DOHH2 (cell line): ENCODE measurements around the gene TEAD3.
"Not testable (repeated sequence)": the region's sequence is repeated elsewhere in the genome, so short reads cannot be mapped to it uniquely, and the experiment has no call there.

Experiments used
- H3F3A ChIP-seq: fragments of 200-600 bp; sonication (generic), shearing (Covaris generic); 2 replicates; pipeline ENCODE4 v1.6.0; 2016; ENCODE audit warnings: antibody characterized with exemption, mild to moderate bottlenecking; ENCODE audit not compliant: control insufficient read depth, insufficient read depth
- H3K27ac ChIP-seq: fragments of 200-600 bp; sonication (generic); 2 replicates; pipeline ENCODE4 v1.5.1; 2014; ENCODE audit warnings: low read depth, mild to moderate bottlenecking, low read length, moderate library complexity
- H3K27me3 ChIP-seq: fragments of 200-600 bp; sonication (generic); 2 replicates; pipeline ENCODE4 v1.6.1; 2014; ENCODE audit warnings: mild to moderate bottlenecking, low read length, mixed read lengths; ENCODE audit not compliant: control insufficient read depth
- H3K36me3 ChIP-seq: fragments of 200-600 bp; sonication (generic); 2 replicates; pipeline ENCODE4 v1.6.1; 2014; ENCODE audit warnings: mild to moderate bottlenecking, low read length, moderate library complexity, mixed read lengths; ENCODE audit not compliant: control insufficient read depth
- H3K4me1 ChIP-seq: fragments of 200-600 bp; sonication (generic); 2 replicates; pipeline ENCODE4 v1.6.1; 2014; ENCODE audit warnings: mild to moderate bottlenecking, low read length, mixed read lengths; ENCODE audit not compliant: control insufficient read depth
- H3K4me2 ChIP-seq: fragments of 200-600 bp; sonication (generic); 2 replicates; pipeline ENCODE4 v1.6.0; 2014; ENCODE audit warnings: mild to moderate bottlenecking, low read length, moderate library complexity
- H3K4me3 ChIP-seq: fragments of 200-600 bp; sonication (generic); 2 replicates; pipeline ENCODE4 v1.5.1; 2014; ENCODE audit warnings: mild to moderate bottlenecking, low read length, mixed read lengths
- H3K79me2 ChIP-seq: fragments of 200-600 bp; sonication (generic); 2 replicates; pipeline ENCODE4 v1.6.1; 2014; ENCODE audit warnings: mild to moderate bottlenecking, low read length, mixed read lengths; ENCODE audit not compliant: control insufficient read depth
- H3K9me2 ChIP-seq: fragments of 200-600 bp; sonication (generic); replicated peaks from 2 replicates; pipeline ENCODE4 v1.6.1; 2014; ENCODE audit warnings: mild to moderate bottlenecking, low read length, mixed read lengths; ENCODE audit not compliant: control insufficient read depth
- H3K9me3 ChIP-seq: fragments of 200-600 bp; sonication (generic); 2 replicates; pipeline ENCODE4 v1.6.1; 2014; ENCODE audit warnings: antibody characterized with exemption, low read length, mixed read lengths; ENCODE audit not compliant: control insufficient read depth, insufficient read depth
- H4K20me1 ChIP-seq: fragments of 200-600 bp; sonication (generic); 2 replicates; pipeline ENCODE4 v1.6.0; 2014; ENCODE audit warnings: low read depth, mild to moderate bottlenecking, antibody characterized with exemption, low read length, moderate library complexity; ENCODE audit not compliant: control insufficient read depth, insufficient read depth
- EZH2phosphoT487 ChIP-seq: fragments of 200-600 bp; sonication (generic); IDR thresholded peaks from 2 replicates; pipeline ENCODE4 v1.6.1; 2017; ENCODE audit warnings: borderline replicate concordance, mild to moderate bottlenecking, antibody characterized with exemption, low read length, moderate library complexity, mixed read lengths
- TF ChIP-seq, protein P1 (sequence below): fragments of 200-600 bp; sonication (generic); IDR thresholded peaks from one replicate; pipeline ENCODE4 v1.5.1; 2014; ENCODE audit warnings: antibody characterized with exemption, mild to moderate bottlenecking, low read depth, low read length; ENCODE audit not compliant: poor library complexity, severe bottlenecking

TEAD3 gene

DNA sequence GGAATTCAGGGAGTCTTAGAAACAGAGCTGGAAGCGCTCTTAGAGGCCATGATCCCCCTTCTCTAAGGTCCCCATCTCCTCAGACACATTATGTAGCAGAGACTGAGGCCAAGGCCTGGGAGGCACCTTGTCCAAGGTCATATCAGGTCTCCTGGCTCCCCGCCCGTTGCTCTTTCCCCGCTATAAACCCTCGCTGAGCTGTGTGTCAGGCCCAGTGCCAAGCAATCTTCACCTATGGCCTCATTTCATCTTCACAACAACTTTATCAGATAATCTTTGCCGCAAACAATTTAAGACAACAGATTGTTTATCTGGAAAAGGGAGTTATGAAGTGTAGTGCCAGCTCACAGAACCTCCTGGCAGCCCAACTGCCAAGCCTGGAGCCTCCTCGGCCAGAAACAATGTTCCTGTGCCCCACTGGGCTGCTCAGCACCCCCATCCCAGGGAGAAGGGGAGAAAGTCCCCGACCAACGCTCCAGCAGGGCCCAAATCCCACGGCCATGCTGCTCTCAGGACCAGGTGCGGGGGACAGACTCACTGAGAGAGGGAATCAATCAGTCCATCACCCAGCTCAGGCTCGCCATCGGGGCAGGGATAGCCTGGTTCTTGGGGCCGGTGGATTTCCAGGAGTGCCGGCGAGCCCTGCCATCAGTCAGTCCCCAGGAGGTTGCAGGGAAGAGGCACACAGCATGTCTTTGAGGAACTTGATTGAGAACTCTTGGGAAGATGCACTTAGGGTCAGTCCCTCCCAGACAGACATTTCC lies 61.6 kb downstream of the TEAD3 start:
- H3K27me3 ChIP-seq = no peaks in the 10 kb centered on the region
- no peak overlapping the region for H3K27ac ChIP-seq
- H3F3A ChIP-seq = no peaks in the 10 kb centered on the region
- no peaks in the 10 kb centered on the region for H3K4me1 ChIP-seq
- H3K4me3 ChIP-seq = no peak overlapping the region
- H3K36me3 ChIP-seq = no peaks in the 10 kb centered on the region
- H3K79me2 ChIP-seq = no peaks in the 10 kb centered on the region
- H3K9me2 ChIP-seq = no peaks in the 10 kb centered on the region
- no peak overlapping the region for H3K4me2 ChIP-seq
- H4K20me1 ChIP-seq = no peaks in the 10 kb centered on the region
- H3K9me3 ChIP-seq = peaks cover 2% of the 10 kb centered on the region
- TF ChIP-seq, protein P1, sequence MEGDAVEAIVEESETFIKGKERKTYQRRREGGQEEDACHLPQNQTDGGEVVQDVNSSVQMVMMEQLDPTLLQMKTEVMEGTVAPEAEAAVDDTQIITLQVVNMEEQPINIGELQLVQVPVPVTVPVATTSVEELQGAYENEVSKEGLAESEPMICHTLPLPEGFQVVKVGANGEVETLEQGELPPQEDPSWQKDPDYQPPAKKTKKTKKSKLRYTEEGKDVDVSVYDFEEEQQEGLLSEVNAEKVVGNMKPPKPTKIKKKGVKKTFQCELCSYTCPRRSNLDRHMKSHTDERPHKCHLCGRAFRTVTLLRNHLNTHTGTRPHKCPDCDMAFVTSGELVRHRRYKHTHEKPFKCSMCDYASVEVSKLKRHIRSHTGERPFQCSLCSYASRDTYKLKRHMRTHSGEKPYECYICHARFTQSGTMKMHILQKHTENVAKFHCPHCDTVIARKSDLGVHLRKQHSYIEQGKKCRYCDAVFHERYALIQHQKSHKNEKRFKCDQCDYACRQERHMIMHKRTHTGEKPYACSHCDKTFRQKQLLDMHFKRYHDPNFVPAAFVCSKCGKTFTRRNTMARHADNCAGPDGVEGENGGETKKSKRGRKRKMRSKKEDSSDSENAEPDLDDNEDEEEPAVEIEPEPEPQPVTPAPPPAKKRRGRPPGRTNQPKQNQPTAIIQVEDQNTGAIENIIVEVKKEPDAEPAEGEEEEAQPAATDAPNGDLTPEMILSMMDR = no peak
- TF ChIP-seq EZH2phosphoT487 = no peak

DNA sequence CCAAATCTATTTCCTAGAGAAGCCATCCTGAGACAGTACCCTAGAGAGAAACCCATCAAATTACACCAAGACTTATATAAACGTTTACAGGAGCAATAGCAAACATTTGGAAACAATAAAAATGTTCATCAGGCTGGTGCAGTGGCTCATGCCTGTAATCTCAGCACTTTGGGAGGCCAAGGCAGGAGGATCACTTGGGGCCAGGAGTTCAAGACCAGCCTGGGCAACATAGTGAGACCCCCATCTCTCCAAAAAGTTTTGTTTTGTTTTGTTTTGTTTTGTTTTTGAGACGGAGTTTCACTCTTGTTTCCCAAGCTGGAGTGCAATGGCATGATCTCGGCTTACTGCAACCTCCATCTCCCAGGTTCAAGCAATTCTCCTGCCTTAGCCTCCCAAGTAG lies 64.2 kb downstream of the TEAD3 start:
- Histone ChIP-seq H3K9me3 (peaks cover 20% of the 10 kb centered on the region), H3K36me3 (peaks cover 11% of the 10 kb centered on the region; the same call in 1 of the 2 replicates)
- not testable (repeated sequence) for H3F3A ChIP-seq, H3K79me2 ChIP-seq, H3K4me2 ChIP-seq, H3K9me2 ChIP-seq, H3K4me1 ChIP-seq, H4K20me1 ChIP-seq, H3K27me3 ChIP-seq, H3K27ac ChIP-seq, H3K4me3 ChIP-seq

- no peaks in the 10 kb centered on the region for H3F3A ChIP-seq
- no peaks in the 10 kb centered on the region for H3K9me2 ChIP-seq
- peaks cover under 1% of the 10 kb centered on the region; the same call in 1 of the 2 replicates for H3K4me1 ChIP-seq
- no peak overlapping the region for H3K4me3 ChIP-seq
- H3K36me3 ChIP-seq = peaks cover 13% of the 10 kb centered on the region; the same call in 1 of the 2 replicates
- no peak overlapping the region for H3K27ac ChIP-seq
- H3K27me3 ChIP-seq = no peaks in the 10 kb centered on the region
- no peaks in the 10 kb centered on the region for H4K20me1 ChIP-seq
- H3K79me2 ChIP-seq = no peaks in the 10 kb centered on the region
- no peak overlapping the region for H3K4me2 ChIP-seq
- TF ChIP-seq EZH2phosphoT487 = no peak
- TF ChIP-seq, protein P1 = no peak
- peaks cover 20% of the 10 kb centered on the region for H3K9me3 ChIP-seq
Measured at GRCh38 chr6:35432291-35432690, 64.6 kb downstream of the TEAD3 start.

- peaks cover 22% of the 10 kb centered on the region for H3K4me1 ChIP-seq
- peaks cover 20% of the 10 kb centered on the region for H3K9me3 ChIP-seq
- no peaks in the 10 kb centered on the region for H3K27me3 ChIP-seq
- H3K4me3 ChIP-seq = no peak overlapping the region
- H3K27ac ChIP-seq = no peak overlapping the region
- no peaks in the 10 kb centered on the region for H4K20me1 ChIP-seq
- H3K9me2 ChIP-seq = no peaks in the 10 kb centered on the region
- H3K36me3 ChIP-seq = peaks cover 28% of the 10 kb centered on the region
- TF ChIP-seq EZH2phosphoT487 = no peak
- TF ChIP-seq, protein P1 = no peak
- no peaks in the 10 kb centered on the region for H3K79me2 ChIP-seq
- no peak overlapping the region for H3K4me2 ChIP-seq
- H3F3A ChIP-seq = no peaks in the 10 kb centered on the region; the same call in 1 of the 2 replicates
Measured at GRCh38 chr6:35429463-35429862, 67.4 kb downstream of the TEAD3 start.
